Adipocyte (in vitro differentiated cells): ENCODE results near the gene OCA2.
"Not testable (repeated sequence)": the region's sequence is repeated elsewhere in the genome, so short reads cannot be mapped to it uniquely, and the experiment has no call there.

Experiments used
- DNase-seq: peaks from one replicate; pipeline ENCODE4 v3.0.0-alpha.2; 2015; ENCODE audit warnings: low read depth
- H3K27me3 ChIP-seq: replicated peaks from 2 replicates; pipeline ENCODE4 v1.7.0; 2013; ENCODE audit warnings: mild to moderate bottlenecking, low read length, moderate library complexity; ENCODE audit not compliant: control insufficient read depth, insufficient read depth
- H3K36me3 ChIP-seq: 2 replicates; pipeline ENCODE4 v1.7.0; 2013; ENCODE audit warnings: low read length, mild to moderate bottlenecking, moderate library complexity; ENCODE audit not compliant: control insufficient read depth, insufficient read depth, severe bottlenecking
- H3K4me1 ChIP-seq: 2 replicates; pipeline ENCODE4 v1.7.0; 2013; ENCODE audit warnings: mild to moderate bottlenecking, low read length, moderate library complexity; ENCODE audit not compliant: control insufficient read depth, insufficient read depth
- H3K4me3 ChIP-seq: 2 replicates; pipeline ENCODE4 v1.7.0; 2013; ENCODE audit warnings: mild to moderate bottlenecking, low read length, moderate library complexity
- H3K9ac ChIP-seq: 2 replicates; pipeline ENCODE4 v1.7.0; 2013; ENCODE audit warnings: mild to moderate bottlenecking, low read length, moderate library complexity
- H3K9me3 ChIP-seq: 2 replicates; pipeline ENCODE4 v1.7.0; 2013; ENCODE audit warnings: mild to moderate bottlenecking, low read length, moderate library complexity; ENCODE audit not compliant: control insufficient read depth

The OCA2 gene

GRCh38 chr15:28018291-28019044 is 80.6 kb downstream of the OCA2 start:
- no peak for DNase-seq
- no peak overlapping the region for H3K9ac ChIP-seq
- no peaks in the 10 kb centered on the region for H3K36me3 ChIP-seq

GRCh38 chr15:28017423-28017924 is 81.6 kb downstream of the OCA2 start:
- no peaks in the 10 kb centered on the region for H3K9me3 ChIP-seq
- H3K36me3 ChIP-seq: no peaks in the 10 kb centered on the region
- H3K9ac ChIP-seq: no peak overlapping the region
- no peak overlapping the region for H3K4me3 ChIP-seq
- no peaks in the 10 kb centered on the region for H3K27me3 ChIP-seq
- no peak for DNase-seq
- H3K4me1 ChIP-seq: peaks cover 12% of the 10 kb centered on the region

More at GRCh38 chr15:28018291-28019044, 80.6 kb downstream of the OCA2 start:
- H3K27me3 ChIP-seq: peaks cover 2% of the 10 kb centered on the region
- H3K4me3 ChIP-seq: no peak overlapping the region
- peaks cover 12% of the 10 kb centered on the region for H3K4me1 ChIP-seq
- H3K9me3 ChIP-seq: no peaks in the 10 kb centered on the region

GRCh38 chr15:28015855-28016254 is 83.3 kb downstream of the OCA2 start:
- Histone ChIP-seq H3K36me3 (no peaks in the 10 kb centered on the region), H3K4me1 (peaks cover under 1% of the 10 kb centered on the region), H3K9ac (no peak overlapping the region), H3K9me3 (no peaks in the 10 kb centered on the region), H3K4me3 (no peak overlapping the region), H3K27me3 (no peaks in the 10 kb centered on the region)
- no peak for DNase-seq

GRCh38 chr15:28014623-28015200 is 84.4 kb downstream of the OCA2 start:
- Histone ChIP-seq H3K4me3 (no peak overlapping the region), H3K9ac (no peak overlapping the region), H3K4me1 (no peaks in the 10 kb centered on the region), H3K36me3 (no peaks in the 10 kb centered on the region), H3K27me3 (no peaks in the 10 kb centered on the region), H3K9me3 (peaks cover 5% of the 10 kb centered on the region)
- no peak for DNase-seq

- Histone ChIP-seq H3K4me3 (no peak overlapping the region), H3K4me1 (no peaks in the 10 kb centered on the region), H3K36me3 (no peaks in the 10 kb centered on the region), H3K9ac (no peak overlapping the region), H3K9me3 (peaks cover 5% of the 10 kb centered on the region), H3K27me3 (no peaks in the 10 kb centered on the region)
- DNase-seq: no peak
Observed at GRCh38 chr15:28013976-28014375, 85.1 kb downstream of the OCA2 start.

GRCh38 chr15:28013480-28013879 is 85.6 kb downstream of the OCA2 start:
- no peak for DNase-seq
- Histone ChIP-seq H3K4me3 (no peak overlapping the region), H3K9me3 (peaks cover 5% of the 10 kb centered on the region), H3K36me3 (no peaks in the 10 kb centered on the region), H3K4me1 (no peaks in the 10 kb centered on the region), H3K9ac (no peak overlapping the region), H3K27me3 (no peaks in the 10 kb centered on the region)

- DNase-seq: no peak
- Histone ChIP-seq H3K36me3 (no peaks in the 10 kb centered on the region), H3K27me3 (no peaks in the 10 kb centered on the region), H3K9ac (no peak overlapping the region), H3K4me3 (no peak overlapping the region), H3K4me1 (no peaks in the 10 kb centered on the region), H3K9me3 (peaks cover 5% of the 10 kb centered on the region)
Observed at GRCh38 chr15:28012231-28012630, 86.9 kb downstream of the OCA2 start.

- H3K27me3 ChIP-seq, H3K36me3 ChIP-seq, H3K9ac ChIP-seq, H3K4me3 ChIP-seq, H3K9me3 ChIP-seq, DNase-seq: not testable (repeated sequence)
- peaks cover 14% of the 10 kb centered on the region for H3K4me1 ChIP-seq
Observed at GRCh38 chr15:28008175-28008574, 90.9 kb downstream of the OCA2 start.

- Histone ChIP-seq H3K9ac (no peak overlapping the region), H3K4me3 (no peak overlapping the region), H3K36me3 (no peaks in the 10 kb centered on the region), H3K4me1 (peaks cover 14% of the 10 kb centered on the region), H3K27me3 (no peaks in the 10 kb centered on the region), H3K9me3 (peaks cover 5% of the 10 kb centered on the region)
- peak; percentile 3 for DNase-seq
Observed at GRCh38 chr15:28006116-28006905, 92.8 kb downstream of the OCA2 start.

- DNase-seq: no peak
- Histone ChIP-seq H3K9ac (no peak overlapping the region), H3K27me3 (no peaks in the 10 kb centered on the region), H3K4me3 (no peak overlapping the region), H3K9me3 (peaks cover 4% of the 10 kb centered on the region), H3K36me3 (no peaks in the 10 kb centered on the region), H3K4me1 (peaks cover 14% of the 10 kb centered on the region)
Observed at GRCh38 chr15:28005004-28005527, 94.0 kb downstream of the OCA2 start.
